GM21786 (cell line): ENCODE results near the gene E2F2.
"Not testable (repeated sequence)": the region's sequence is repeated elsewhere in the genome, so short reads cannot be mapped to it uniquely, and the experiment has no call there.

Source experiments
- ATAC-seq: cut with Tn5 transposase; IDR thresholded peaks from one replicate; pipeline ENCODE4 v1.9.1; 2021; ENCODE audit not compliant: unreplicated experiment

Gene E2F2

DNA sequence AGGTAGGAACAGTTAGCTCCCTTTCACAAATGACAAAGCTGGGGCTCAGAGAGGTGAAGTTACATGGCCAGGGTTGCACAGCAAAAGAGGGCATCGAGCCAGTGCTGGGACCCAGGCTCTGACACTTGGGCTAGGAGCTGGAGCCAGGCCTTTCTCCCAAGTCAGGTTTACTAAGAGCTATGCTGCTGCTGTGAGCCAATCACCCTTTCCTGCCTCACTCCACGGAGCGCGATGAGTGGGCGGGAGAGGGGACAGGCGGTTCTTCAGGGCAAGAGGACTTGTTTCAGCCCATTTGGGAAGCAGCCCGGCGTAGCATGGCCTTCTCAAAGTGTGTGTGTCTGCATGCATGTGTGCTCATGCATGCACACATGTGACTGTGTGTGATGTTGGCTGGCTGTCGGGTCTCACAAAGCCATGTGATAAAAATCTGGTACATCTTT is 17.7 kb upstream of the E2F2 start:
- ATAC-seq: no peak

DNA sequence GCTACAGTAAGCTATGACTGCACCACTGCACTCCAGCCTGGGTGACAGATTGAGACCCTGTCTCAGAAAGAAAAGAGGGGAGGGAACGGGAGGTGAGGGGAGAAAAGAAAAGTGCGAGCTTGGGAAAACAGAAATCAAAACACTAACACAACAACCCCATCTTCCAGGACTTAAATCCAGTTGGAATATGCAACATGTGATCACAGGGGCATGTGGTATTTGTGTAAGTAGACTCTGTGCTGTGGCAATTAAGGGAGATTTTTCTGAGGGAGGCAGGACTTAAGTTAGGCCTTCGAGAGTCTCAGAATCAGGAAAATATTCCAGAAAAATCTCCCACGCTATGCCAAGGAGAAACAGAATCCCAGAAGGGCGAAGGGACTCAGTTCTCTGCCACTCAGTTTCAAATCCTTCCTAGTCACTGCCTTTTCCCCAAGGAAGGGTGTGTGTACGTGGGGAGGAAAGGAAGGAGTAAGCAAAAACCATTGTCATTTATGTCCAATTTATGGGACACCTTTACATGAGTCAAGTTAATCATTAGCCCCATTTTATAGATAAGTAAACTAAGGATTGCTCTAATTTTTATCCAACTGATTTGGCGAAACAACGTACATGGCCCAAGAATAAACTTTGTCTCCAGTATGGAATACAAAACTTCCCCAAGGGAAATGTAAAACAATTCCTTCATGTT is 16.0 kb upstream of the E2F2 start:
- ATAC-seq: no peak

DNA sequence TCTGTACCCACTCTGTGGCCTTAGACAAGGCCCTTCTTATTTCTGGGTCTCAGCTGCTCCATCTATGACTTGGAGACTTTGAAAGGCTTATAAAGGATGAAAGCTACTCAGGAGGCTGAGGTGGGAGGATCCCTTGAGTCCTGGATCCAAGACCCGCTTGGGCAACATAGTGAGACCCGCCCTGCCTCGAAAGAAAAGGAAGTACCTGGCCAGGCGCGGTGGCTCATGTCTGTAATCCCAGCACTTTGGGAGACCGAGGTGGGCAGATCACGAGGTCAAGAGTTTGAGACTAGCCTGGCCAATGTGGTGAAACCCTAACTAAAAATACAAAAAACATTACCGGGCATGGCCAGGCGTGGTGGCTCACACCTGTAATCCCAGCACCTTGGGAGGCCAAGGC is 14.8 kb upstream of the E2F2 start:
- no peak for ATAC-seq

DNA sequence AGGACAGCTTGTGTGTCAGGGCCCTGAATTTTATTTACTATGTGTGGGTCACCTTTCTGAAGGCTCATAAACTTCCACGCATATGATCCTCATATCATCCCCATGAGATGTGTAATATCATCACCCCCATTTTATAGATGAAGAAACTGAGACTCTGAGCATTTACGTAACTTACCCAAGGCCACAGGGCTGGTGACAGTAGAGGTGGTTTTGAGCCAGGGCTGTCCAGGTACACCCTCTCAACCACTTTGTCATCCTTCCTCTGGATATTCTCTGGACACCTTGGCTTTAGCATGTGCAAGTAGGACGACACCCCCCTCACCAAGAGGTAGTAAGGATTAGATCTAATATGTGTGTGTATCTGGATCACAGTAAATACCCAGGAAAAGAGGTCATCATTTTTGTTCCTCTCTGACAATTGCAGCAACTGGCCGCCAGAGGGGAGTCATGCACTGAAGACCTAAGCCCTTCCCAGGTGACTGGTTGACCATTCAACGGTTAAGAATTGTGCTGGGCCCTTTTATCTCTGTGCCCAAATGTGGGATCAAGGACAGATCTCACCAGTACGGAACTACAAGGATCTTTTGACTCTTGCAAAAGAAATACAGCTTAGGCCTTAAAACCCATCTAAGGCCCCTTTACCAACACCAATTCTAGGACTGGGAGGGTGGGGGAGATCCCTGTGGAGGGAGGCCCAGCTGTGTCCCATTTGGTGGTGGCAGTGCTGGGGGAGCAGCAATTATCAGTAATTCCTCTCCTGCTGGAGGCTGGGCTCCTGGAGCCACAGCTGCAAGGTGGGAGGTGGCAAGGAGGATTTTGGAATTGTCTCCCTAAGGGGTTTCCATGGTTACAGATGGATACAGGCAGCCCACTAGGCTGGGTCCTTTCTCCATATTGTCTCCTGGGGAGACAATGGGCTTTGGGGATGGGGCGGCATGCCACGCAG is 13.7 kb upstream of the E2F2 start:
- no peak for ATAC-seq

DNA sequence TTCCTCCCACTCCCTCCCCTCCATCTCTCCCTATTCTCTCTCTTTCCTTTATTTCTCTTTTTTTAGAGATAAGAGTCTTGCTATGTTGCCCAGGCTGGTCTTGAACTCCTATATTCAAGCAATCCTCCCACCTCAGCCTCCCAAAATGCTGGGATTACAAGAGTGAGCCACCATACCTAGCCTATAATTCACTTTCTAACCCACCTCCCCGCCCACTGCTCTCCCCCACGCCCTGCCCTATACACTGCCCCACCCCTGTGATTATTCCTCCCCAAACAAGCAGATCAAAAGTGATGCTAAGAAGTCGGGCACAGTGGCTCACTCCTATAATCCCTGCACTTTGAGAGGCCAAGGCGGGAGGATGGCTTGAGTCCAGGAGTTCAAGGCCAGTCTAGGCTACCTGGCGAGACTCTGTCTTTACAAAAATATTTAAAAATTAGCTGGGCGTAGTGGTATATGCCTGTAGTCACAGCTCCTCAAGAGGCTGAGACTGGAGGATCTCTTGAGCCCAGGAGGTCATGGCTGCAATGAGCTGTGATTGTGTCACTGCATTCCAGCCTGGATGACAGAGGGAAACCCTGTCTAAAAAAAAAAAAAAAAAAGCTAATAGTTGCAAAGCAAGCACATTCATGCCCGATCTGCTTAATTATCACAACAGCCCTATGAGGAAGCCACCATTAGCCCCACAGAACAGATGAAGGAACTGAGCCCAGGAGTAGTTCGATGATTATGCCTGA is 12.8 kb upstream of the E2F2 start:
- ATAC-seq: no peak

DNA sequence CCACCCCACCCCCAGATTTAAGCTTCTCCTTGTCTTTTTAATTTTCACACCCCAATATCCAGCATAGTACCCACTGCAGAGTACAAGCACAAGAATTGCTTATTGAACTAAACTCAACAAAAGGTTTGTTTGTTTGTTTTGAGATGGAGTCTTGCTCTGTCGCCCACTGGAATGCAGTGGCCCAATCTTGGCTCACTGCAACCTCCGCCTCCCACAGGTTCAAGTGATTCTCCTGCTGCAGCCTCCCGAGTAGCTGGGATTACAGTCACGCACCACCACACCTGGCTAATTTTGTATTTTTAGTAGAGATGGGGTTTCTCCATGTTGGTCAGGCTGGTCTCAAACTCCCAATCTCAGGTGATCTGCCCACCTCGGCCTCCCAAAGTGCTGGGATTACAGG is 11.9 kb upstream of the E2F2 start:
- not testable (repeated sequence) for ATAC-seq

DNA sequence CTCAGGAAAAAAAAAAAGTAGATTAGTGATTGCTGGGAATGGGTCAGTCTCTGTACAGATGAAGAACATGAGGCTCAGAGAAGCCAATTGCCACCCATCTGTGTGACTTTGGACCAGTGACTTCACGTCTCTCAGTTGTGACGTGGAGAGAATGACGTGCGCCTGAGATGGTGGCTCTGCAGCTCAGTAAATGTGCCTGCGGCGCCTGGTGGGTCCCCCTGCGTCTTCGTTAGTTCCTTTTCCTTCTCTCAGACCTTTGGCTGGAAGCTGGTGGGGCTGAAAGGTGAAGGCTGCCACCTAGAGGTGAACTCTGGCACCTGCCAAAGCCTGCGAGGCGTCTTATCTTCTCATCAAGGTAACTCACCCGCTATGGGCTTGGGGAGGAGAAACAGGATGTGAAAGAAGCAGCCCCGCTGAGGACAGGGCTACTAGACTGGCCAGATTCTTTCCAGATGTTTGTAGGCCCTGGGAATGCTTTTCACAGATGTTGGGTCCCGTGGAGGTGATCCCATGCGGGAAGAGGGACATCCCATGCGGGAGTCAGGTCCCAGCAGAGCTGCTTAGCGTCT is 8.7 kb upstream of the E2F2 start:
- peak; percentile 85 for ATAC-seq

DNA sequence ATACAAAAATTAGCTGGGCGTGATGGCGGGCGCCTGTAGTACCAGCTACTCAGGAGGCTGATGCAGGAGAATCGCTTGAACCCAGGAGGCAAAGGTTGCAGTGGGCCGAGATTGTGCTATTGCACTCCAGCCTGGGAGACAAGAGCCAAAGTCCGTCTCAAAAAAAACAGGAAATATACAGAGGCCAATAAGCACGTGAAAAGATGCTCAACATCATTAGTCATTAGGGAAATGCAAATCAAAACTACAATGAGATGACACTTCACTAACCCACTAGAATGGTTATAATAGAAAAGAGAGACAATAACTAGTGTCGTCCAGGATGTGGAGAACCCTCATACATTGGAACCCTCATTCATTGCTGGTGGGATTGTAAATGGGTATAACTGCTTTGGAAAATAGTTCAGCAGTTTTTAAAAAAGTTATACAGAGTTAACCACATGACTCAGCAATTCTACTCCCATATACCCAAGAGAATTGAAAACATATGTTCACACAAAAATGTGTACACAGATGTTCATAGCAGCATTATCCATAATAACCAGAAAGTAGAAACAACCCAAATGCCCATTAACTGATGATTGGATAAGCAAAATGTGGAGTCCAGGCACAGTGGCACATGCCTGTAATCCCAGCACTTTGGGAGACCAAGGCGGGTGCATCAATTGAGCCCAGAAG is 6.4 kb upstream of the E2F2 start:
- no peak for ATAC-seq

DNA sequence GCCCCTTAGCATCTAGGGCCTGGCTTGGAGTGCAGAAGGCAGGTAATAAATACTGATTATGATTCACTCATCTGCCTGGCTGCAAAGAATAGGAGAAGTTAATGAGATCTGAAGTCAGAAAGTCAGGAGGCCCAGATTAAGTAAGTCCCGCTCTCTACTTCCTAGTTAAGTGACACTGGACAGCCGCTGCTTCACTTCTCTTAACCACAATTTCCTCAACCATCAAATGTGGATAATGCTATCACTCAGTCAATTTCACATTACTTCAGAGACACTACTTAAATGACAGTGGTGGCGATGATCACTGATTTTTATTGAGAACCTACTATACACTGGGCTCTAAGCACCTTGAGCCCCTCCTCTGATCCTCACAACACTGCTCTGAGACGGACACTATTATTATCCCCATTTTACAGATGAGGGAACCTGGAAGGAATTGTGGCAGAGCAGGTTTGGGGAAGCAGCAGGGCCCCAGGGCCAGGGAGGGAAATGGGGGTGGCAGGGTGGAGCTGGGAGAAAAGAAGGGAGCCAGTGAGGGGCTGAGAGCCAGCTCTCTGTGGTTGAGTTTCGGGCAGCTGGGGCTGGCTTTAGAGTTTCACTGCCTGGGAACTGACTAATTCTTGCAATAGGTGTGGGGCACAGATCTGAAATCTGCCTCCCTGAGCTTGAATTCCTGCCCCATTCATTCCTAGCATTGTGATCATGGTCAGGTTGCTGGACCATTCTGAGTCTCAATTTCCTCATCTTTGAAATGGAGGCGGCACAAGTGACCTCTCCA is 2.4 kb upstream of the E2F2 start:
- no peak for ATAC-seq

DNA sequence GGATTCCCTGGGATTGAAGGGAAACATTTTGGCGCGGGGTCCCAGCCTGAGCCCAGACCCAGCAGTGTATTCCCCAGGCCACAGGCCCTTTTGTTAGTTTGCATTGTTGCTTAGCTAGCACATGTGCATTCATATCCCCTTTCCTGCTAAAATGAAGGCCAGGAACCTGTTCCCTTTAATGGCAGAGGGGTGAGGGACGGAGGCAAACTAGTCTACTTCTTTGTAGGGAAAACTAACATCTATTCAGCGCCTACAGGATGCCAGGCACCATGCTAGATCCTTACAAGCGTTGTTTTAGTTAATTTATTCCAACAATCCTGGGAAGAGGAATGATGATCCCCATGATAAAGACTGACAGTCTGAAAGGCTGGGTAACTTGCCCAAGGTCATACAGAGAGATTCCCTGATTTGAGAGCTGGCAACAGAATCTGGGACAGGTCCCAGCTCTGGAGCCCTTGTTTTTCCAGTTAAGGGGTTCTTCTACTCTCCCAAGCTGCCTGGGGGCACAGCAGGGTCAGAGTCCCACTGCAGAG is 595 bp upstream of the E2F2 start:
- no peak for ATAC-seq

DNA sequence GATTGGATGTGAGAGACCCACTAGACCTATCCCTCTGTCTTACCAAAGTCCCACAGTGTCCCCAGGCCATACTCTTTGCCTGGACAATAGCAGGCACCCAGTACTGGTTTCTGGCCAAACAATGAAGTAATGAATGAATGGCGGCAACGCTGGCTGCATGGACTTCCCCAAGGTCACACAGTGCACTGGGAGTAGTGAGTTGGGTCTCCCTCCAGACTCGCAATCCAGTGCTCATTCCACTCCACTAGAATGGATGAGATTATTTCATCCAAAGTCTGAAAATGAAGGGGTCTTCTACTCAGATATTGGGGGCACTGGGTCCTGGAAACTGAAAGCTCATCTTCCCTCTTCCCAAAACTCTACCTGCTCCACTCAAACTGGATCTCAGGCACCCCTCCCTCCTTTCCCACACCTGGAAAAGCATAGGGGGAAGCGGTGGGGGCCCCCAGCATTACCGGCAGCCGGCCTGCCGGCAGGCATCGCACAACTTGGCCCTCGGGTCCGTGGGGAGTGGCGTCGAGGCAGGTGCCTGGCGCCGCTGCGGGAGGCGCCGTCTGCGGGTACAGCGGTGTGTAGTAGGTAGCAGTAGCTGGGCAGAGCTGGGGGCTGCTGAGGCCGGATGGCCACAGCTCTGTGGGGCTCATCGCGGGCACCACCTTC is 816 bp downstream of the E2F2 start:
- ATAC-seq: no peak

DNA sequence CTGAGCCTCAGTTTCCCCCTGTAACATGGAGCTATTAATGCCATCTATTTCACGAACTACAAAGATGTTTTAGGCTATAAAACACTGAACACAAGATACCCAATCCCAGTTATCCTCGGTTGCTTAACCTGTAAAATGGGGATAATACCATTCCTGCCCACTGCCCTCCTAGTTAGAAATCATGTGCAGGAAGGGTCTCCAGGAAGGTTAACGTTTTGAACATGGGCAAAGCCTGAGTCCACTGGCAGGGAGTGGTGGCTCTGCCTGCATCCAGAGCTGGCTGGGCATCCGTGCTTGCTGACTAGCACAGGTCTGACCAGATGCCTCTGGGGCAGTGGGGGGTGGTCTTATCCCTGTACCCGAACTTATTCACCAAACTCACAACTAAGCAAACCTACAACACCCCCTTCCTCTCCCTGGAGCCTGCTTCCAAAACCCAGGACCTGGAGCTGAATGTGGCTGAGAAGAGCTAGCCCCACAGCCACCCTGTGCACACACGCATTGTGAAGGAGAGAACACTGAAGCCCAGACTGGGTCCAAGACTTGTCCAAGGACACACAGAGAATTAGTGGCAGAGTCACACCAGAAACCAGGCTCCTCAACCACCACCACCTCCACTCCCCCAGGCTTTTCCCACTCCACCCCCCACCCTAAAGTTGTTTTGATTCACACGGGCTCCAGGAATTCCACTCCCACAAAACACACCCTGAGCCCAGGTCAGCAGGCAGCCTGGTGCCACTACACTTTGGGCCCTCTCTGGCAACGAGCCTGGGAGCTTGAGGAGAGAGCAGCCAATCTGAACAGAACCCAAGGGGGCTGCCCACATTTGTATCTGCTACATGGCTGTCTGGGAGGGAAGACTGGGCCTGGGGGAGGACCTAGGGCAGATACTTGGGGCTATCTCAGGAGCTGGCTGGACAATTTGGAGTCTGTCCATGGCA is 1.6 kb downstream of the E2F2 start:
- ATAC-seq: no peak

DNA sequence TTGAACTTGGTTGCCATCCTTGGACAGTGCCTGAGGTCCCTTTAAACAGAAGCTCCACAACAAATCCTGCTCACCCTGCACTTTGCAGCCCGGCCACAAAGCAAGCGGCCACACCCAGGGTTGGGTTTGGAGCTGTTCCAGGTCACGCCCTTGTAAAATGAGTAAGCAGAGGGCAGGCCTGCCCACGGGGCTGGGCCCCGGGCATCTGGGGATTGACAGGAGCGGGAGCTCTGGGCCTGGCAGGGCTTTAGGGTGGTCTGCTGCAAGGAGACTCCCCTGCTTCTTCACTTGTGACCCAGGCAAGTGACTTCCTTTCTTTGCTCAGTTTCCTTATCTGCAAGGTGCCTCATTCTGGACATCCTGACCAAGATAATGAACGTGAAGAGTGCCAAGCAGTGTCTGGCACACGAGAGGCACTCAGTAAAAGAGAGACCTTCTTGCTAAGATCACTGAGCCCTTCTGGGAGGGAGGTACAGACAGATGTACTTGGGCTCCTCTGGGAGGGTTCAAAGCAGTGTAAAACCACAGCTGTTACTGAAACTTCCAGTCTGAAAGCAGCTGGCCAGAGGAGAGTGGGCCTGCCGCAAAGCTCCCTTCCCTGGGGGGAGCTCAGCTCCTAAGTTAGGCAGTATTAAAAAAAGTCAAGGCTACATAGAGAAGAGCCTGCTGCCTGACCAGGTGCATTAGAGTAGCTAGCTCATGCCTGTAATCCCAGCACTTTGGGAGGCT is 2.6 kb downstream of the E2F2 start:
- ATAC-seq: peak; percentile 41

DNA sequence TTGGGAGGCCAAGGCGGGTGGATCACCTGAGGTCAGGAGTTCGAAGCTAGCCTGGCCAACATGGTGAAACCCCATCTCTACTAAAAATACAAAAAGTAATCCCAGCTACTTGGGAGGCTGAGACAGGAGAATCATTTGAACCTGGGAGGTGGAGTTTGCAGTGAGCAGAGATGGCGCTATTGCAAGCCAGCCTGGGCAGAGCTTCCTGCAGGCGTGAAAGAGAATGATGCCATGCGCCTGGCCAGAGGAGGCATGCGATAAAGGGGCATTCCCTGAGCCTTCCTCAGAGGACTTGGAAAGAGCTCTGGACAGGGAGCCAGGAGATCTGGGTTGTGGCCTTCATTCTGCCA is 3.2 kb downstream of the E2F2 start:
- no peak for ATAC-seq

DNA sequence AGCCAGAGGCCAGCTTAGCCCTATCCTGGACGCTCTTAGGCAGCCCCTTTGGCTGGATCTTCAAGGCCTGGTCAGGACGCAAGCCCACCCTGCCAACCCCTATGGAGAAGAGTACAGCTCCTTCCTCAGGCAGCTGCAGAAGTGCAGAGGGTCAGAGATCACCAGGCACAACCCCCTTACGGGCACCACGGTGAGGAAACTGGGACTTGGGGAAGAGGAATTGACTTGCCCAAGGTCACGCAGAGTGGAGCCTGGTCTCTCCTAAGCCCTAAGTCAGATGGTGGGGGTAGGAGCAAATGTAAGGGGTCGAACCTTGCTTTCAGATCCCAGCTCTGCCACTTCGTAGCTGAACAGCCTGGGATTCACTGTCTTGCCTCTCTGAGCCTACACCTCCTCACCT is 3.7 kb downstream of the E2F2 start:
- ATAC-seq: no peak

DNA sequence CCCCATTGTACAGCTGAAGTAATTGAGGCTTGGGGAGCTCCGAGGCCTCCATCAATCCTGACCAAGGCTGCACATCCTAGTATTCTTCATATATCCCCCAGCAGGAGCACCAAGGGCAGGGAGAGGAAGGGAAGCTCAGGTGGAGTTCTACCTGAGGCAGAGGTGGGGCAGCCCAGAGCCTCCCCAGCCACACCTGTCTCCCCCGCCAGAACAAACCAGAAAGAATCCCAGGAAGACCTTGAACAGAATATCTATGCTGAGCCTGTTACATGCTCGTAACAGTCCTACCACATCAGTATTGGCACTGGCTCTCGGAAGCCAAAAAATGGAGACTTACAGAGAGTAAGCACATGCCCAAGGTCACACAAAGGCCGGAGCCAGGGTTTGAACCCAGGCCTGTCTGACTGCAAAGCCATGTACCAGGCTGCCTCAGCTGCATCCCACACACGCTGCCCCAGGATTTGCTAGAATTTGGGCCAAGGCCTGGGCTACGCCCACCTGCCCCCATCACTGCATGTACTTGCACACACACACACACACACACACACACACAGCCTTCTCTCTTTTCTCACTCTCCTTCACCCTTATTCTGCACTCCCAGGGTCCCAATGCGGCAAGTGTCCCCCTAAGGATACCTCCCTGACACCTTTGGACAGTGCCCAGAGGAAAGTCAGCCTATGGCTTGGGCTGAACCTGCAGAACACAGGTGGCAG is 4.5 kb downstream of the E2F2 start:
- no peak for ATAC-seq
